ENCODE data around the gene TSPAN19.
"Not testable (repeated sequence)": the region's sequence is repeated elsewhere in the genome, so short reads cannot be mapped to it uniquely, and the experiment has no call there.

Gene TSPAN19

GRCh38 chr12:85018098-85018497 is 18.0 kb downstream of the TSPAN19 start:
- H3K4me3 ChIP-seq: no peak overlapping the region
- TF ChIP-seq, protein P1, sequence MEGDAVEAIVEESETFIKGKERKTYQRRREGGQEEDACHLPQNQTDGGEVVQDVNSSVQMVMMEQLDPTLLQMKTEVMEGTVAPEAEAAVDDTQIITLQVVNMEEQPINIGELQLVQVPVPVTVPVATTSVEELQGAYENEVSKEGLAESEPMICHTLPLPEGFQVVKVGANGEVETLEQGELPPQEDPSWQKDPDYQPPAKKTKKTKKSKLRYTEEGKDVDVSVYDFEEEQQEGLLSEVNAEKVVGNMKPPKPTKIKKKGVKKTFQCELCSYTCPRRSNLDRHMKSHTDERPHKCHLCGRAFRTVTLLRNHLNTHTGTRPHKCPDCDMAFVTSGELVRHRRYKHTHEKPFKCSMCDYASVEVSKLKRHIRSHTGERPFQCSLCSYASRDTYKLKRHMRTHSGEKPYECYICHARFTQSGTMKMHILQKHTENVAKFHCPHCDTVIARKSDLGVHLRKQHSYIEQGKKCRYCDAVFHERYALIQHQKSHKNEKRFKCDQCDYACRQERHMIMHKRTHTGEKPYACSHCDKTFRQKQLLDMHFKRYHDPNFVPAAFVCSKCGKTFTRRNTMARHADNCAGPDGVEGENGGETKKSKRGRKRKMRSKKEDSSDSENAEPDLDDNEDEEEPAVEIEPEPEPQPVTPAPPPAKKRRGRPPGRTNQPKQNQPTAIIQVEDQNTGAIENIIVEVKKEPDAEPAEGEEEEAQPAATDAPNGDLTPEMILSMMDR (IDR thresholded peaks at IDR 0.05): no peak
- DNase-seq (ENCODE audit: low spot score): no peak
- H3K27ac ChIP-seq: no peak overlapping the region

- no peak overlapping the region for H3K4me3 ChIP-seq
- H3K27ac ChIP-seq: no peak overlapping the region
- TF ChIP-seq, protein P1 (IDR thresholded peaks at IDR 0.05): no peak
- no peak for DNase-seq (ENCODE audit: low spot score)
These were observed 18.5 kb downstream of the TSPAN19 start for GRCh38 chr12:85017618-85018017.

DNA sequence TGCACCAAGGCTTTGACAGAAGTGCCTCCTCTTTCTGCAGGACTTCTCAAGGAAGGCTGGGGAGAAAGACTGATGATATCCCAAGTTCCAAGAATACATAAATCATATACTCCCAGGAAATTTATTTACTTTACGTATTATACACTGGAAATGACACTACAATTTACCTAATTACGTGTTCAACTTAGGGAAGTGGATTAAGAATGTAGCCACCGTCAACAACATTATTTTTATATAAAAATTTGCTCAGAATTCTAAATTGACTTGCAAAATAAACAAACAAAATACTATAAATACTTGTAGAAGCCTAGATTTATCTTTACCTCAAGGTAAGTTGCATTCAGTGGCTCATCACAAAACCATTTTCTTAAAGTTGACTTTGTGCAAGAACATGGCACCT is 18.9 kb downstream of the TSPAN19 start:
- DNase-seq (ENCODE audit: low spot score): no peak
- TF ChIP-seq, protein P1 (IDR thresholded peaks at IDR 0.05): no peak

GRCh38 chr12:85016413-85016812 is 19.7 kb downstream of the TSPAN19 start:
- TF ChIP-seq, protein P1 (IDR thresholded peaks at IDR 0.05): no peak
- no peak for DNase-seq (ENCODE audit: low spot score)
- Histone ChIP-seq H3K27ac (no peak overlapping the region), H3K4me3 (no peak overlapping the region)

More for the DNA sequence above, 18.9 kb downstream of the TSPAN19 start:
- no peak overlapping the region for H3K4me3 ChIP-seq
- H3K27ac ChIP-seq: no peak overlapping the region

DNA sequence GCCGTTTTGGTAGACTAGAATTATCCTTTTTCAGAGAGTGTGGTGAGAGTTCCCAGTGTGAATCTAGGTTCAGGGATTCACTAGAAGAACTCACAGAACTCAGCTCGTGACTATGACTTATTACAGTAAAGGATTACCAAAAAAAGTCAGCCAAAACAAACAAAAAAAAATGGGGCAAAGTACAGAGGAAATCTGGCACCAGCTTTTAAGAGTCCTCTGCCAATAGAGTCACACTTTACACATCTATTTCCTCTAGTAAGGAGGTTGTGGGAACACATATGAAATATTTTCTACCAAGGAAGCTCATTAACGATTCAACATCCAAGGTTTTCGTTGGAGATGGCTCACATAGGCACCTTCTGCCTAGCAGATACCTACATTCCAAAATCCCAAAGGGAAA is 28.2 kb downstream of the TSPAN19 start:
- TF ChIP-seq, protein P1 (IDR thresholded peaks at IDR 0.05): no peak
- no peak for DNase-seq (ENCODE audit: low spot score)
- no peak overlapping the region for H3K4me3 ChIP-seq
- H3K27ac ChIP-seq: no peak overlapping the region

GRCh38 chr12:85006206-85006605 is 29.9 kb downstream of the TSPAN19 start:
- TF ChIP-seq, protein P1 (IDR thresholded peaks at IDR 0.05): no peak
- DNase-seq (ENCODE audit: low spot score): no peak
- H3K4me3 ChIP-seq: no peak overlapping the region
- no peak overlapping the region for H3K27ac ChIP-seq

DNA sequence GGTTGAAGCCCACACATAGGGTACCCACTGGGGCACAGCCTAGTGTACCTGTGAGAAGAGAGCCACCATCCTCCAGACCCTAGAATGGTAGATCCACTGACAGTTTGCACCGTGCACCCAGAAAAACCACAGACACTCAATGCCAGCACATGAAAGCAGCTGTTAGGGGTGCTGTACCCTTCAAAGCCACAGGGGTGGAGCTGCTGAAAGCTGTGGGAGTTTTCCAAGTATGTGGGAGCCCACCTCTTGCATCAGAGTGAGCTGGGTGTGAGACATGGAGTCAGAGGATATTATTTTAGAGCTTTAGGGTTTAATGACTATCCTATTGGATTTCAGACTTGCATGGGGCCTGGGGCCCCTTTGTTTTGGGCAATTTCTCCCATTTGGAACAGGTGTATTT is 30.5 kb downstream of the TSPAN19 start:
- DNase-seq (ENCODE audit: low spot score): no peak
- Histone ChIP-seq H3K4me3 (no peak overlapping the region), H3K27ac (no peak overlapping the region)
- TF ChIP-seq, protein P1 (IDR thresholded peaks at IDR 0.05): no peak

DNA sequence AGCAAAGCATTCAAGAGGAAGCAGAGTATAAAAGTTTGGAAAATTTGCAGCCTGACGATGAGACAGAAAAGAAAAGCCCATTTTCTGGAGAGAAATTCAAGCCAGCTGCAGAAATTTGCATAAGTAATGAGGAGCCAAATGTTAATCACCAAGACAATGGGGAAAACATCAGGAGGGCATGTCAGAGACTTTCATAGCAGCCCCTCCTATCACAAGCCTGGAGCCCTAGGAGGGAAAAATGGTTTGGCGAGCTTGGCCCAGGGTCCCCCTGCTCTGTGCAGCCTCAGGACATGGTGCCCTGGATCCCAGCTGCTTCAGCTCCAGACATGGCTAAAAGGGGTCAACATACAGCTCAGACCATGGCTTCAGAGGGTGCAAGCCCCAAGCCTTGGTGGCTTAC is 31.0 kb downstream of the TSPAN19 start:
- DNase-seq (ENCODE audit: low spot score); H3K4me3 ChIP-seq; H3K27ac ChIP-seq: not testable (repeated sequence)

All from coronary artery (tissue), 2 donors.